Spleen (tissue), 11 donors: ENCODE results near the gene ISOC2. TPM values are rescaled to one million over a fixed set of nuclear protein-coding genes. Genes with fewer than 3 reads are reported as not detected.

Source experiments
- DNase-seq: peaks from one replicate; pipeline ENCODE4 v3.0.0-alpha.2; 2020
- H3K27ac ChIP-seq, 8 donors: fragments of 200-600 bp; sonication (generic) in 7 of 8; 1 replicate in 4 of 8; 2 replicates in 4 of 8; pipeline versions ENCODE4 v1.5.0 to v1.8.0; 2016 to 2021; ENCODE audit warnings: inconsistent platforms in 4 of 8, mild to moderate bottlenecking in 4 of 8, moderate library complexity in 1 of 8
- H3K27me3 ChIP-seq, 7 donors: fragments of 200-600 bp; sonication (generic) in 6 of 7; replicated peaks in 1 of 7; 1 replicate in 4 of 7; 2 replicates in 3 of 7; pipeline versions ENCODE4 v1.5.0 to v1.8.0; 2016 to 2021; ENCODE audit warnings: inconsistent platforms in 3 of 7, mild to moderate bottlenecking in 1 of 7
- H3K36me3 ChIP-seq, 6 donors: fragments of 200-600 bp; sonication (generic) in 5 of 6; 1 replicate in 4 of 6; 2 replicates in 2 of 6; pipeline versions ENCODE4 v1.5.0 to v1.8.0; 2016 to 2021; ENCODE audit warnings: inconsistent platforms in 2 of 6
- H3K4me1 ChIP-seq, 6 donors: fragments of 200-600 bp; sonication (generic) in 5 of 6; 1 replicate in 3 of 6; 2 replicates in 3 of 6; pipeline versions ENCODE4 v1.5.0 to v1.8.0; 2016 to 2021; ENCODE audit warnings: inconsistent platforms in 3 of 6
- H3K4me3 ChIP-seq, 8 donors: fragments of 200-600 bp; sonication (generic) in 7 of 8; 1 replicate in 4 of 8; 2 replicates in 4 of 8; pipeline versions ENCODE4 v1.5.0 to v1.8.0; 2016 to 2021; ENCODE audit warnings: inconsistent platforms in 4 of 8, mild to moderate bottlenecking in 4 of 8, moderate library complexity in 2 of 8
- H3K9me3 ChIP-seq, 8 donors: fragments of 200-600 bp; sonication (generic) in 7 of 8; 1 replicate in 4 of 8; 2 replicates in 4 of 8; pipeline versions ENCODE4 v1.5.0 to v1.8.0; 2016 to 2021; ENCODE audit warnings: inconsistent platforms in 4 of 8
- POLR2A ChIP-seq, 3 donors: fragments of 450-650 bp; IDR thresholded peaks; one replicate each; pipeline ENCODE4 v1.5.1; 2017; ENCODE audit warnings: antibody characterized with exemption in 3 of 3, mild to moderate bottlenecking in 1 of 3
- POLR2AphosphoS5 ChIP-seq, 3 donors: sonication (generic); formaldehyde crosslinking; IDR thresholded peaks; one replicate each; pipeline ENCODE4 v1.5.1; 2017; ENCODE audit warnings: antibody characterized with exemption in 3 of 3
- WGBS, 5 donors: extraction: QIAGEN DNeasy Blood & Tissue Kit in 3 of 5; methylation state at CpG; one replicate each; pipeline versions ENCODE4 v1.1.5 to v1.1.7; 2013 to 2018; 5-methylcytosine and 5-hydroxymethylcytosine counted together
- intact Hi-C: fragments of 100-400 bp; cut with DNase I; formaldehyde crosslinking; loops from one replicate; pipeline ENCODE4 v1.15.0; 2023; ENCODE audit warnings: low total_unique reads
- polyA plus RNA-seq, 3 donors: library from polyadenylated mRNA; stranded (reverse); fragments of 200-250 nt; gene quantifications; one replicate each; pipeline ENCODE4 v1.2.1, GENCODE V29; 2013
- total RNA-seq, 7 donors: library from RNA; depleted of rRNA in 3 of 7; stranded (reverse); fragments of >200 nt in 3 of 7; fragmentation: NEBNext Ultra II Directional in 4 of 7; extraction: Animal tissue kit (Norgen Biotek cat#: 25700) in 4 of 7; gene quantifications; one replicate each; pipeline versions ENCODE4 v1.1.0 to v1.2.1, GENCODE V29; 2016 to 2021
- TF ChIP-seq, protein P1 (sequence below), 11 experiments: fragments of 200-600 bp in 7 of 11; fragments of 450-650 bp in 4 of 11; sonication (generic) in 4 of 11; IDR thresholded peaks in 8 of 11; conservative IDR thresholded peaks in 3 of 11; 1 replicate in 7 of 11; 2 replicates in 4 of 11; pipeline versions ENCODE4 v1.4.0 to v1.8.0; 2016 to 2021; ENCODE audit warnings: antibody characterized with exemption in 11 of 11, inconsistent platforms in 4 of 11, mild to moderate bottlenecking in 1 of 11
- donor health status: healthy with polysubstance abuse.
- donor health status: DM: no; HTN: no; CAD: no; lungs with moderate emphysema.
- donor health status: DM: no; HTN: no; CAD: no.
- donor health status: Bipolar disorder and iron deficiency.
- donor health status: healthy.
- donor health status: DM: no; HTN: no; CAD: no.
- donor health status: DM: yes; HTN: yes; CAD: no.

The ISOC2 gene
- total and polyA plus RNA-seq, 10 donors: 38.6 to 98.7 (median 55.3) TPM

DNA sequence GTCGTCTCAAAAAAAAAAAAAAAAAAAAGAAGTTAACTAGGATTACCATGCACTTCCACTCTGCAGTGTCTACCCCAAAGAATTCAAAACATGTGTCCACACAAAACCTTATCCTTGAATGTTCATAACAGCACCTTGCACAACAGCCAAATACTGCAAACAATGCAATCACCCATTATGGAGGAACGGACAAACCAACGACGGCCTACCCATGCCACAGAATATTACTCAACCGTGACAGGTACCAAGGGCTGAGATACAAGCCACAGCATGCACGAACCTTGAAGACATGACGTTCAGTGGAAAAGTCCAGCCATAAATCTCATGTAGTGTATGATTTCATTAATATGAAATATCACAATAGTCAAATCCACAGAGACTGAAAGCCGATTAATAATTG is 15.4 kb downstream of the ISOC2 start:
- H3K27me3 ChIP-seq: peaks cover 3 to 87% (median 52%) of the 10 kb centered on the region in 7 donors
- H3K4me1 ChIP-seq: peaks cover 8 to 26% (median 17%) of the 10 kb centered on the region in 6 donors
- WGBS, 5 donors: 52 to 74% (median 58%) methylated on average over 8 of the region's 8 CpGs
- DNase-seq: no peak
- intact Hi-C loops: no loop called here
- H3K27ac ChIP-seq: no peak overlapping the region
- no peaks in the 10 kb centered on the region for H3K9me3 ChIP-seq
- TF ChIP-seq POLR2A (IDR thresholded peaks at IDR 0.05) (no peak), POLR2AphosphoS5 (IDR thresholded peaks at IDR 0.05) (no peak)
- TF ChIP-seq, protein P1, sequence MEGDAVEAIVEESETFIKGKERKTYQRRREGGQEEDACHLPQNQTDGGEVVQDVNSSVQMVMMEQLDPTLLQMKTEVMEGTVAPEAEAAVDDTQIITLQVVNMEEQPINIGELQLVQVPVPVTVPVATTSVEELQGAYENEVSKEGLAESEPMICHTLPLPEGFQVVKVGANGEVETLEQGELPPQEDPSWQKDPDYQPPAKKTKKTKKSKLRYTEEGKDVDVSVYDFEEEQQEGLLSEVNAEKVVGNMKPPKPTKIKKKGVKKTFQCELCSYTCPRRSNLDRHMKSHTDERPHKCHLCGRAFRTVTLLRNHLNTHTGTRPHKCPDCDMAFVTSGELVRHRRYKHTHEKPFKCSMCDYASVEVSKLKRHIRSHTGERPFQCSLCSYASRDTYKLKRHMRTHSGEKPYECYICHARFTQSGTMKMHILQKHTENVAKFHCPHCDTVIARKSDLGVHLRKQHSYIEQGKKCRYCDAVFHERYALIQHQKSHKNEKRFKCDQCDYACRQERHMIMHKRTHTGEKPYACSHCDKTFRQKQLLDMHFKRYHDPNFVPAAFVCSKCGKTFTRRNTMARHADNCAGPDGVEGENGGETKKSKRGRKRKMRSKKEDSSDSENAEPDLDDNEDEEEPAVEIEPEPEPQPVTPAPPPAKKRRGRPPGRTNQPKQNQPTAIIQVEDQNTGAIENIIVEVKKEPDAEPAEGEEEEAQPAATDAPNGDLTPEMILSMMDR (IDR thresholded peaks at IDR 0.05 in 8 of 11, conservative IDR thresholded peaks at IDR 0.05 in 3 of 11): no peak
- no peak overlapping the region for H3K4me3 ChIP-seq
- no peaks in the 10 kb centered on the region for H3K36me3 ChIP-seq

GRCh38 chr19:55444646-55445045 is 16.8 kb downstream of the ISOC2 start:
- no peak for DNase-seq
- intact Hi-C loops: no loop called here
- H3K9me3 ChIP-seq: no peaks in the 10 kb centered on the region
- no peak overlapping the region for H3K4me3 ChIP-seq
- peaks cover 7 to 89% (median 61%) of the 10 kb centered on the region in 7 donors for H3K27me3 ChIP-seq
- 47 to 50% (median 49%) methylated on average over 11 of the region's 11 CpGs for WGBS, 5 donors
- H3K27ac ChIP-seq: no peak overlapping the region
- TF ChIP-seq, protein P1 (IDR thresholded peaks at IDR 0.05 in 8 of 11, conservative IDR thresholded peaks at IDR 0.05 in 3 of 11): no peak
- no peak for TF ChIP-seq POLR2AphosphoS5 (IDR thresholded peaks at IDR 0.05)
- no peak for TF ChIP-seq POLR2A (IDR thresholded peaks at IDR 0.05)
- no peaks in the 10 kb centered on the region for H3K36me3 ChIP-seq
- peaks cover 11 to 35% (median 26%) of the 10 kb centered on the region in 6 donors for H3K4me1 ChIP-seq

DNA sequence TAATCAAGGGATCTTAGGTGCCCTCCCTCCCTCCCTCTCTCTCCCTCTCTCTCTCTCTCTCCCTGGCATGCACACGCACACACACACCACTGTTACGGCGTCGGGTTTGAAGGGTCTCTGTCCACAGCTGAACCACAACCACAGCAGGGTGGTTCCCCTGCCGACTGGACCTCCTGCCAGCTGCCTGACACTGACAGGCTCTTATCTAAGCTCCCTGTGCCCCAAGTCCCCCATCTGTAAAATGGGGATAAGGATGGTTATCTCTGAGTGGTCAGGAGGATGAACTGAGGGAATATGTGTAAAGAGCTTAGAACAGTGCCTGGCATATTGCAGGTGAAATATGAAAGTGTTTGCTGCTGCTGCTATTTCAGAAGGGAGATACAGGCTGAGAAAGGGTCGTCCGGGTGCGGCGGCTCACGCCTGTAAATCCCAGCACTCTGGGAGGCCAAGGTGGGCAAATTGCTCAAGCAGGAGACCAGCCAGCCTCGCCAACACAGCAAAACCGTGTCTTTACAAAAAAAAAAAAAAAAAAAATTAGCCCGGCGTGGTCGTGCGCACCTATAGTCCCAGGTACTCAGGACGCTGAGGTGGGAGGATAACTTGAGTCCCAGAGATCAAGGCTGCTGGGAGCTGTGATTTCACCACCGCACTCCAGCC is 17.5 kb downstream of the ISOC2 start:
- H3K4me1 ChIP-seq: peaks cover 11 to 35% (median 26%) of the 10 kb centered on the region in 6 donors
- intact Hi-C loops: no loop called here
- H3K4me3 ChIP-seq: no peak overlapping the region
- no peaks in the 10 kb centered on the region for H3K36me3 ChIP-seq
- peaks cover 7 to 89% (median 63%) of the 10 kb centered on the region in 7 donors for H3K27me3 ChIP-seq
- H3K27ac ChIP-seq: no peak overlapping the region
- WGBS, 5 donors: 27 to 42% (median 38%) methylated on average over 16 to 18 of the region's 18 CpGs
- H3K9me3 ChIP-seq: no peaks in the 10 kb centered on the region
- no peak for TF ChIP-seq POLR2A (IDR thresholded peaks at IDR 0.05)
- TF ChIP-seq, protein P1 (IDR thresholded peaks at IDR 0.05 in 8 of 11, conservative IDR thresholded peaks at IDR 0.05 in 3 of 11): no peak
- no peak for TF ChIP-seq POLR2AphosphoS5 (IDR thresholded peaks at IDR 0.05)
- no peak for DNase-seq

GRCh38 chr19:55443045-55443823 is 18.2 kb downstream of the ISOC2 start, which contains the start of gene SHISA7:
SHISA7 (minus strand) TSS chr19:55443300; CDS start chr19:55442863, 437 bp downstream.
- Histone ChIP-seq H3K9me3 (no peaks in the 10 kb centered on the region), H3K36me3 (no peaks in the 10 kb centered on the region), H3K27ac (no peak within 1 kb of the TSS), H3K4me1 (peaks cover 11 to 35% (median 26%) of the 10 kb centered on the region in 6 donors), H3K4me3 (peak within 1 kb of the TSS in 1 of 8 donors; percentile 49), H3K27me3 (peaks cover 7 to 96% (median 70%) of the 10 kb centered on the region in 7 donors)
- intact Hi-C loops: no loop called here
- 1 to 4% (median 3%) methylated on average over 43 of the region's 43 CpGs for WGBS, 5 donors
- no peak for DNase-seq
- TF ChIP-seq, protein P1 (IDR thresholded peaks at IDR 0.05 in 8 of 11, conservative IDR thresholded peaks at IDR 0.05 in 3 of 11): no peak
- TF ChIP-seq POLR2A (IDR thresholded peaks at IDR 0.05) (no peak), POLR2AphosphoS5 (IDR thresholded peaks at IDR 0.05) (no peak)
